Aorta (tissue), 5 donors: ENCODE measurements around the gene DOCK3. TPM values are rescaled to one million over a fixed set of nuclear protein-coding genes. Genes with fewer than 3 reads are reported as not detected.
"Not testable (repeated sequence)": the region's sequence is repeated elsewhere in the genome, so short reads cannot be mapped to it uniquely, and the experiment has no call there.

ENCODE experiments used
- ATAC-seq: fragments of 200-7000 bp; cut with Tn5 transposase; one replicate; pipeline ENCODE4 v1.9.1; 2022; ENCODE audit warnings: moderate library complexity; ENCODE audit not compliant: low FRiP score
- DNase-seq, 2 donors: peaks; one replicate each; pipeline ENCODE4 v3.0.0-alpha.2; 2020
- H3K27ac ChIP-seq, 2 donors: one replicate each; pipeline ENCODE4 v1.5.1; 2013; ENCODE audit warnings: low read length in 2 of 2, mild to moderate bottlenecking in 2 of 2, moderate library complexity in 2 of 2, control low read depth in 1 of 2, inconsistent platforms in 1 of 2, low read depth in 1 of 2
- H3K27me3 ChIP-seq, 2 donors: one replicate each; pipeline ENCODE4 v1.6.1; 2013; ENCODE audit warnings: control low read depth in 1 of 2, low read length in 1 of 2, mild to moderate bottlenecking in 1 of 2, moderate library complexity in 1 of 2; ENCODE audit not compliant: insufficient read depth in 2 of 2, control insufficient read depth in 1 of 2
- H3K36me3 ChIP-seq, 2 donors: one replicate each; pipeline ENCODE4 v1.6.1; 2013; ENCODE audit warnings: control low read depth in 1 of 2, low read length in 1 of 2, mild to moderate bottlenecking in 1 of 2; ENCODE audit not compliant: insufficient read depth in 2 of 2, control insufficient read depth in 1 of 2
- H3K4me1 ChIP-seq, 2 donors: one replicate each; pipeline ENCODE4 v1.6.1; 2013; ENCODE audit warnings: low read length in 2 of 2, control low read depth in 1 of 2, mild to moderate bottlenecking in 1 of 2, moderate library complexity in 1 of 2; ENCODE audit not compliant: insufficient read depth in 2 of 2, control insufficient read depth in 1 of 2
- H3K4me3 ChIP-seq, 2 donors: one replicate each; pipeline ENCODE4 v1.5.1; 2013; ENCODE audit warnings: low read length in 2 of 2, control low read depth in 1 of 2, mild to moderate bottlenecking in 1 of 2
- H3K9me3 ChIP-seq: one replicate; pipeline ENCODE4 v1.6.1; 2013; ENCODE audit warnings: mild to moderate bottlenecking, low read length; ENCODE audit not compliant: control insufficient read depth
- WGBS, 2 donors: extraction: QIAGEN DNeasy Blood & Tissue Kit; methylation state at CpG; one replicate each; pipeline ENCODE4 v1.1.7; 2013; 5-methylcytosine and 5-hydroxymethylcytosine counted together
- intact Hi-C, 2 donors: fragments of 100-400 bp; cut with DNase I; formaldehyde crosslinking; loops; one replicate each; pipeline versions ENCODE4 v1.14.2 to v1.15.0; 2022
- polyA plus RNA-seq, 2 donors: library from polyadenylated mRNA; stranded (reverse); fragments of 200-250 nt; gene quantifications; one replicate each; pipeline ENCODE4 v1.2.3, GENCODE V29; 2013
- total RNA-seq, 2 donors: library from RNA; stranded (reverse); fragmentation: NEBNext Ultra II Directional; extraction: Animal tissue kit (Norgen Biotek cat#: 25700); gene quantifications; one replicate each; pipeline ENCODE4 v1.2.1, GENCODE V29; 2021
- donor health status: healthy with polysubstance abuse.
- donor health status: Bipolar disorder and iron deficiency.
- donor health status: DM: no; HTN: no; CAD: no.
- donor health status: DM: no; HTN: no; CAD: no.
- donor health status: DM: yes; HTN: yes; CAD: no.

DOCK3 gene
- total and polyA plus RNA-seq, 4 donors = 0.31 to 0.97 (median 0.55) TPM

DNA sequence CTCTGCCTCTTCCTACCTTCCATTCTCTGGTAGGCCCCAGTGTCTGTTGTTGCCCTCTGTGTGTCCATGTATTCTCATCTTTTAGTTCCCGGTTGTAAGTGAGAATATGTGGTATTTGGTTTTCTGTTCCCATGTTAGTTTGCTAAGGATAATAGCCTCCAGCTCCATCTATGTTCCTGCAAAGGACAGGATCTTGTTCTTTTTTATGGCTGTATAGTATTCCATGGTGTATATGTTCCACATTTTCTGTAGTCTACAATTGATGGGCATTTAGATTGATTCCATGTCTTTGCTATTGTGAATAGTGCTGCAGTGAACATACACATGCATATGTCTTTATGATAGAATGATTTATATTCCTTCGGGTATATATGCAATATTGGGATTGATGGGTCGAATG, 107.0 kb downstream of the DOCK3 start:
- H3K27ac ChIP-seq, DNase-seq, H3K36me3 ChIP-seq, H3K4me3 ChIP-seq, H3K4me1 ChIP-seq, intact Hi-C loops, H3K9me3 ChIP-seq, ATAC-seq, H3K27me3 ChIP-seq: not testable (repeated sequence)
- 91% methylated on average over 3 of the region's 3 CpGs for WGBS, 2 donors

DNA sequence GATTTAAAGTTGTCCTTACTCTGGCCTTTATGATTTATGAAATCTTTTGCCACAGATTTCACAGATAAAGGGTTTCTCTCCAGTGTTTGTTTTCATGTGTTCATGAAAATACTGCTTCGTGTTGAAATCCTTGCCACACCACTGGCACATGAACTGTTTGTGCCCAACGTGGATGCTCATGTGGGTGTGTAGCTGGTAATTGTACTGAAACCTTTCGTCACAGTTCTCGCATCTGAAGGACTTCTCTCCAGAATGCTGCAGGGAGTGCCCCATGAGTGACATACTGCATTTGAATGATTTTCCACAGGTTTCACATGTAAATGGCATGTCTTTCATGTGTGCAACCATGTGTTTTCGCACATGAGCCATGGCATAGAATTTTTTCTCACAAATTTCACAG, 111.9 kb downstream of the DOCK3 start:
- 69 to 79% methylated on average over 5 of the region's 5 CpGs for WGBS, 2 donors
- ATAC-seq = no peak

DNA sequence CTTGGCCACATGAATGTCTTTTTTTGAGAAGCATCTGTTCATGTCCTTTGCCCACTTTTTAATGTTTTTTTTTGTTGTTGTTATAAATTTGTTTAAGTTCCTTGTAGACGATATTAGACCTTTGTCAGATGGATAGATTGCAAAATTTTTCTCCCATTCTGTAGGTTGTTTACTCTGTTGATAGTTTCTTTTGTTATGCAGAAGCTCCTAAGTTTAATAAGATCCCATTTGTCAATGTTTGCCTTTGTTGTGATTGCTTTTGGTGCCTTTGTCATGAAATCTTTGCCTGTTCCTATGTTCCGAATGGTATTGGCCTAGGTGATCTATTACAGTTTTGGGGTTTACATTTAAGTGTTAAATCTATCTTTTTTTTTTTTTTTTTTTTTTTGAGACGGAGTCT, 116.2 kb downstream of the DOCK3 start:
- WGBS, 2 donors = 76 to 82% methylated on average over 3 of the region's 3 CpGs
- ATAC-seq, H3K4me1 ChIP-seq, intact Hi-C loops, H3K27ac ChIP-seq, DNase-seq, H3K36me3 ChIP-seq, H3K4me3 ChIP-seq, H3K27me3 ChIP-seq, H3K9me3 ChIP-seq: not testable (repeated sequence)

More for the DNA sequence above, 111.9 kb downstream of the DOCK3 start:
- Histone ChIP-seq H3K27ac (no peak overlapping the region), H3K4me1 (no peaks in the 10 kb centered on the region), H3K27me3 (no peaks in the 10 kb centered on the region), H3K4me3 (no peak overlapping the region), H3K36me3 (no peaks in the 10 kb centered on the region), H3K9me3 (no peaks in the 10 kb centered on the region)
- no peak for DNase-seq
- intact Hi-C loops = no loop called here

DNA sequence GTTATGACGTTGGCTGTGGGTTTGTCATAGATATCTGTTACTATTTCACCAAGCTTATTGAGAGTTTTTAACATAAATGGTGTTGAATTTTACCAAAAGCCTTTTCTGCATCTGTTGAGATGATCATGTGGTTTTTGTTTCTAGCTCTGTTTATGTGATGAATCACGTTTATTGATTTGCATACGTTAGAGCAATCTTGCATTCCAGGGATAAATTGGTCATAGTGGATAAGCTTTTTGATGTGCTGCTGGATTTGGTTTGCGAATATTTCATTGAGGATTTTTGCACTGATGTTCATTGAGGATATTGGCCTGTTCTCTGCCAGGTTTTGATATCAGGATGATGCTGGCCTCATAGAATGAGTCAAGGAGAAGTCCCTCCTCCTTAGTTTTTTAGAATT, 117.8 kb downstream of the DOCK3 start:
- Histone ChIP-seq H3K9me3 (no peaks in the 10 kb centered on the region), H3K36me3 (no peaks in the 10 kb centered on the region), H3K27ac (no peak overlapping the region), H3K4me1 (no peaks in the 10 kb centered on the region), H3K27me3 (no peaks in the 10 kb centered on the region), H3K4me3 (no peak overlapping the region)
- DNase-seq = no peak
- intact Hi-C loops = no loop called here
- WGBS, 2 donors = 70 to 84% methylated on average over 4 of the region's 4 CpGs
- ATAC-seq = no peak

DNA sequence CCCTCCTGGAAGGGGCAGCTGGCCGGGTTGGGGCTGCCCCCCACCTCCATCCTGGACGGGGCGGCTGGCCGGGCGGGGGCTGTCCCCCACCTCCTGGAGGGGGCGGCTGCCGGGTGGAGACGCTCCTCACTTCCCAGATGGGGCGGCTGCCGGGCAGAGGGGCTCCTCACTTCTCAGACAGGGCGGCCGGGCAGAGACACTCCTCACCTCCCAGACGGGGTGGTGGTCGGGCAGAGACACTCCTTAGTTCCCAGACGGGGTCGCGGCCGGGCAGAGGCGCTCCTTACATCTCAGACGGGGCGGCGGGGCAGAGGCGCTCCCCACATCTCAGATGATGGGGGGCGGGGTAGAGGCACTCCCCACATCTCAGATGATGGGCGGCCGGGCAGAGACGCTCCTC, 129.1 kb downstream of the DOCK3 start:
- intact Hi-C loops = not testable (repeated sequence)

DNA sequence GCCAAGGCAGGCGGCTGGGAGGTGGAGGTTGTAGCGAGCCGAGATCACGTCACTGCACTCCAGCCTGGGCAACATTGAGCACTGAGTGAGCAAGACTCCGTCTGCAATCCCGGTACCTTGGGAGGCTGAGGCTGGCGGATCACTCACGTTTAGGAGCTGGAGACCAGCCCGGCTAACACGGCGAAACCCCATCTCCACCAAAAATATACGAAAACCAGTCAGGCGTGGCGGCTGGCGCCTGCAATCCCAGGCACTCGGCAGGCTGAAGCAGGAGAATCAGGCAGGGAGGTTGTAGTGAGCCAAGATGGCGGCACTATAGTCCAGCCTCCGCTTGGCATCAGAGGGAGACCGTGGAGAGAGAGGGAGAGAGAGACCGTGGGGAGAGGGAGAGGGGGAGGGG, 129.6 kb downstream of the DOCK3 start:
- H3K4me1 ChIP-seq, H3K27me3 ChIP-seq, H3K9me3 ChIP-seq, DNase-seq, H3K27ac ChIP-seq, intact Hi-C loops, ATAC-seq, H3K4me3 ChIP-seq, H3K36me3 ChIP-seq: not testable (repeated sequence)
- 92 to 96% methylated on average over 16 to 20 of the region's 20 CpGs for WGBS, 2 donors

More for the DNA sequence above, 129.1 kb downstream of the DOCK3 start:
- not testable (repeated sequence) for H3K36me3 ChIP-seq, H3K27me3 ChIP-seq, H3K4me1 ChIP-seq, DNase-seq, H3K27ac ChIP-seq, H3K4me3 ChIP-seq, H3K9me3 ChIP-seq, ATAC-seq
- WGBS, 2 donors = 96 to 97% methylated on average over 19 to 27 of the region's 27 CpGs

DNA sequence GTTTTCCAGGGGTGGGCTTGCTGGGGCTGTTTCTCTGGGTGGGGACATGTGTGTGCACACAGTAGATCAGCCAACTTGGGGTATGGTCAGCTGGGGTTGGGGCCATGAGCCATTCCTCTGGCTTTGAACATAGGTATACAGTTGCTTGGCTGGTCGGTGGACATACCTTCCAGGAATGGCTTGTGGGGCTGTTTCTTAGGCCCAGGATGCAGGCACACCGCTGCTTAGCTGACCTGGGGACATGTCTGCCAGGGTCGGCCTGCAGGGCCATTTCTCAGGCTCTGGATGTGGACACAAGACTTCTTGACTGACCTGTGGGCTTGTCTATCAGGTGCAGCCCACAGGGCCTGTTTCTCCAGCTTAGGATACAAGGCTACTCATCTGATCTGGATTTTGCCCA, 130.6 kb downstream of the DOCK3 start:
- no peak overlapping the region for H3K27ac ChIP-seq
- H3K27me3 ChIP-seq = peaks cover 0 to 2% of the 10 kb centered on the region in 2 donors
- ATAC-seq (no peak), DNase-seq (no peak)
- 73 to 83% methylated on average over 3 of the region's 3 CpGs for WGBS, 2 donors
- peaks cover 3% of the 10 kb centered on the region for H3K9me3 ChIP-seq
- no peak overlapping the region for H3K4me3 ChIP-seq
- no peaks in the 10 kb centered on the region for H3K4me1 ChIP-seq
- no peaks in the 10 kb centered on the region for H3K36me3 ChIP-seq
- intact Hi-C loops = no loop called here

DNA sequence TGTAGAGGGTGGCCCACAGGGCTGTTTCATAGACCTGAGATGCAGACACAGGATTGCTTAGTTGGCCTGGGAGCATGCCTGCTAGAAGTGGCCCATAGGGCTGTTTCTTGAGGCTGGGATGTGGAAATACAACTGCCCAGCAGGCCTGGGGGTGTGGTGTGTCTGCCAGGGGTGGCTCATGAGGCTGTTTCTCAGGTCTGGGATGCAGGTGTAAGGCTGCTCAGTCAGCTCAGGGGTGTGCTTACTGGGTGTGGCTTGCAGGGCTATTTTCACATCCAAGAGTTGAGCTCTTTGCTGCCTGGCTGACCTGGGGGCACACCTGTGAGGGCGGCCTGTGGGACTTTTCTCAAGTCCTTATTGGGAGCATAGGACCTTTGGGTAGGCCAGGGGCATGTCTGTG, 131.3 kb downstream of the DOCK3 start:
- Histone ChIP-seq H3K4me1 (no peaks in the 10 kb centered on the region), H3K27ac (no peak overlapping the region), H3K4me3 (no peak overlapping the region), H3K36me3 (no peaks in the 10 kb centered on the region), H3K9me3 (peaks cover 2% of the 10 kb centered on the region), H3K27me3 (peaks cover 0 to 2% of the 10 kb centered on the region in 2 donors)
- 69 to 79% methylated on average over 1 of the region's 1 CpG for WGBS, 2 donors
- DNase-seq (no peak), ATAC-seq (no peak)
- intact Hi-C loops = no loop called here

DNA sequence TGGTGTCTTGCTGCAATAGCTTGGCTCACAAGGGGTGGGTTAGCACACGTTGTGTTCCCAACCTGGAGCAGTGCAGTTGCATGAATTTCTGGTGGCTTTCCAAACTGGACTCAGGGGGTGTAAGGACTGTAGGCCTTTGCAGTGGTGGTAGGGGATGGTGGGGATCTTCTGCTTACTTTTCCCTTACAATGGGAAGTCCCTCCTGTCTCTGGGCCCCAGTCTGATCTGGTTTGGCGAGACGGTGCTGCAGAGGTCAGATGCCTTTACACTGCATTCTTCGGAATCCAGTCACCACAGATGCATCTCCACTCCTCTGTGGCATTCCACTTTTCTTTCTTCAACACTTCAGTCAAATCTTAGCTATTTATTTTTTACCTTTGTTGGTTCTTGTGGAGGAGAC, 132.1 kb downstream of the DOCK3 start:
- no peaks in the 10 kb centered on the region for H3K9me3 ChIP-seq
- intact Hi-C loops = no loop called here
- peaks cover 0 to 2% of the 10 kb centered on the region in 2 donors for H3K27me3 ChIP-seq
- no peaks in the 10 kb centered on the region for H3K36me3 ChIP-seq
- no peak overlapping the region for H3K4me3 ChIP-seq
- ATAC-seq (no peak), DNase-seq (no peak)
- H3K4me1 ChIP-seq = no peaks in the 10 kb centered on the region
- 60 to 64% methylated on average over 4 of the region's 4 CpGs for WGBS, 2 donors
- no peak overlapping the region for H3K27ac ChIP-seq
